GM19372 (cell line): ENCODE data around the gene CKAP2L.

Experiments
- ATAC-seq: cut with Tn5 transposase; IDR thresholded peaks from one replicate; pipeline ENCODE4 v1.9.1; 2021; ENCODE audit warnings: mild to moderate bottlenecking, low read depth, moderate library complexity; ENCODE audit not compliant: unreplicated experiment

CKAP2L gene

GRCh38 chr2:112767693-112768330 is 3.4 kb upstream of the CKAP2L start:
- ATAC-seq, result no peak

GRCh38 chr2:112765251-112765650 is 842 bp upstream of the CKAP2L start:
- ATAC-seq, result no peak

- ATAC-seq, result no peak
Measured at GRCh38 chr2:112762276-112762675, 2.1 kb downstream of the CKAP2L start.

- no peak for ATAC-seq
Measured at GRCh38 chr2:112760149-112760548, 4.3 kb downstream of the CKAP2L start.

- ATAC-seq, result no peak
Measured at GRCh38 chr2:112758711-112759110, 5.7 kb downstream of the CKAP2L start.

GRCh38 chr2:112757265-112757664 is 7.1 kb downstream of the CKAP2L start:
- ATAC-seq, result no peak

GRCh38 chr2:112756207-112756606 is 8.2 kb downstream of the CKAP2L start:
- no peak for ATAC-seq

GRCh38 chr2:112755444-112755843 is 9.0 kb downstream of the CKAP2L start:
- ATAC-seq, result no peak

GRCh38 chr2:112754564-112754963 is 9.8 kb downstream of the CKAP2L start:
- no peak for ATAC-seq

GRCh38 chr2:112752667-112753066 is 11.7 kb downstream of the CKAP2L start:
- ATAC-seq, result no peak

- ATAC-seq, result no peak
Measured at GRCh38 chr2:112751451-112752197, 12.8 kb downstream of the CKAP2L start.

GRCh38 chr2:112750560-112750843 is 13.9 kb downstream of the CKAP2L start:
- no peak for ATAC-seq

- peak; percentile 53 for ATAC-seq
Measured at GRCh38 chr2:112749755-112750559, 14.5 kb downstream of the CKAP2L start.

GRCh38 chr2:112740527-112740926 is 23.9 kb downstream of the CKAP2L start:
- ATAC-seq, result no peak

- no peak for ATAC-seq
Measured at GRCh38 chr2:112737542-112738232, 26.7 kb downstream of the CKAP2L start.

GRCh38 chr2:112733871-112734270 is 30.5 kb downstream of the CKAP2L start:
- no peak for ATAC-seq

GRCh38 chr2:112733456-112733855 is 31.0 kb downstream of the CKAP2L start:
- ATAC-seq, result no peak

- no peak for ATAC-seq
Measured at GRCh38 chr2:112731479-112731878, 32.9 kb downstream of the CKAP2L start.

GRCh38 chr2:112730791-112731190 is 33.6 kb downstream of the CKAP2L start:
- ATAC-seq, result no peak

GRCh38 chr2:112730216-112730615 is 34.2 kb downstream of the CKAP2L start:
- ATAC-seq, result no peak
